ENCODE data around the gene THEM4. TPM values are rescaled to one million over a fixed set of nuclear protein-coding genes. Genes with fewer than 3 reads are reported as not detected.
A peak's percentile ranks its signal among the peaks of the same experiment; 100 is the strongest.

The THEM4 gene
- total and polyA plus RNA-seq, 2 experiments from 2014 or later, result 13.4 to 20.4 TPM

- TF ChIP-seq, protein P1, sequence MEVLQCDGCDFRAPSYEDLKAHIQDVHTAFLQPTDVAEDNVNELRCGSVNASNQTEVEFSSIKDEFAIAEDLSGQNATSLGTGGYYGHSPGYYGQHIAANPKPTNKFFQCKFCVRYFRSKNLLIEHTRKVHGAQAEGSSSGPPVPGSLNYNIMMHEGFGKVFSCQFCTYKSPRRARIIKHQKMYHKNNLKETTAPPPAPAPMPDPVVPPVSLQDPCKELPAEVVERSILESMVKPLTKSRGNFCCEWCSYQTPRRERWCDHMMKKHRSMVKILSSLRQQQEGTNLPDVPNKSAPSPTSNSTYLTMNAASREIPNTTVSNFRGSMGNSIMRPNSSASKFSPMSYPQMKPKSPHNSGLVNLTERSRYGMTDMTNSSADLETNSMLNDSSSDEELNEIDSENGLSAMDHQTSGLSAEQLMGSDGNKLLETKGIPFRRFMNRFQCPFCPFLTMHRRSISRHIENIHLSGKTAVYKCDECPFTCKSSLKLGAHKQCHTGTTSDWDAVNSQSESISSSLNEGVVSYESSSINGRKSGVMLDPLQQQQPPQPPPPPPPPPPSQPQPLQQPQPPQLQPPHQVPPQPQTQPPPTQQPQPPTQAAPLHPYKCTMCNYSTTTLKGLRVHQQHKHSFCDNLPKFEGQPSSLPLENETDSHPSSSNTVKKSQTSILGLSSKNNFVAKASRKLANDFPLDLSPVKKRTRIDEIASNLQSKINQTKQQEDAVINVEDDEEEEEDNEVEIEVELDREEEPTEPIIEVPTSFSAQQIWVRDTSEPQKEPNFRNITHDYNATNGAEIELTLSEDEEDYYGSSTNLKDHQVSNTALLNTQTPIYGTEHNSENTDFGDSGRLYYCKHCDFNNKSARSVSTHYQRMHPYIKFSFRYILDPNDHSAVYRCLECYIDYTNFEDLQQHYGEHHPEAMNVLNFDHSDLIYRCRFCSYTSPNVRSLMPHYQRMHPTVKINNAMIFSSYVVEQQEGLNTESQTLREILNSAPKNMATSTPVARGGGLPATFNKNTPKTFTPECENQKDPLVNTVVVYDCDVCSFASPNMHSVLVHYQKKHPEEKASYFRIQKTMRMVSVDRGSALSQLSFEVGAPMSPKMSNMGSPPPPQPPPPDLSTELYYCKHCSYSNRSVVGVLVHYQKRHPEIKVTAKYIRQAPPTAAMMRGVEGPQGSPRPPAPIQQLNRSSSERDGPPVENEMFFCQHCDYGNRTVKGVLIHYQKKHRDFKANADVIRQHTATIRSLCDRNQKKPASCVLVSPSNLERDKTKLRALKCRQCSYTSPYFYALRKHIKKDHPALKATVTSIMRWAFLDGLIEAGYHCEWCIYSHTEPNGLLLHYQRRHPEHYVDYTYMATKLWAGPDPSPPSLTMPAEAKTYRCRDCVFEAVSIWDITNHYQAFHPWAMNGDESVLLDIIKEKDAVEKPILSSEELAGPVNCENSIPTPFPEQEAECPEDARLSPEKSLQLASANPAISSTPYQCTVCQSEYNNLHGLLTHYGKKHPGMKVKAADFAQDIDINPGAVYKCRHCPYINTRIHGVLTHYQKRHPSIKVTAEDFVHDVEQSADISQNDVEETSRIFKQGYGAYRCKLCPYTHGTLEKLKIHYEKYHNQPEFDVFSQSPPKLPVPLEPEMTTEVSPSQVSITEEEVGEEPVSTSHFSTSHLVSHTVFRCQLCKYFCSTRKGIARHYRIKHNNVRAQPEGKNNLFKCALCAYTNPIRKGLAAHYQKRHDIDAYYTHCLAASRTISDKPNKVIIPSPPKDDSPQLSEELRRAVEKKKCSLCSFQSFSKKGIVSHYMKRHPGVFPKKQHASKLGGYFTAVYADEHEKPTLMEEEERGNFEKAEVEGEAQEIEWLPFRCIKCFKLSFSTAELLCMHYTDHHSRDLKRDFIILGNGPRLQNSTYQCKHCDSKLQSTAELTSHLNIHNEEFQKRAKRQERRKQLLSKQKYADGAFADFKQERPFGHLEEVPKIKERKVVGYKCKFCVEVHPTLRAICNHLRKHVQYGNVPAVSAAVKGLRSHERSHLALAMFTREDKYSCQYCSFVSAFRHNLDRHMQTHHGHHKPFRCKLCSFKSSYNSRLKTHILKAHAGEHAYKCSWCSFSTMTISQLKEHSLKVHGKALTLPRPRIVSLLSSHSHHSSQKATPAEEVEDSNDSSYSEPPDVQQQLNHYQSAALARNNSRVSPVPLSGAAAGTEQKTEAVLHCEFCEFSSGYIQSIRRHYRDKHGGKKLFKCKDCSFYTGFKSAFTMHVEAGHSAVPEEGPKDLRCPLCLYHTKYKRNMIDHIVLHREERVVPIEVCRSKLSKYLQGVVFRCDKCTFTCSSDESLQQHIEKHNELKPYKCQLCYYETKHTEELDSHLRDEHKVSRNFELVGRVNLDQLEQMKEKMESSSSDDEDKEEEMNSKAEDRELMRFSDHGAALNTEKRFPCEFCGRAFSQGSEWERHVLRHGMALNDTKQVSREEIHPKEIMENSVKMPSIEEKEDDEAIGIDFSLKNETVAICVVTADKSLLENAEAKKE (CRISPR knock-in tag; IDR thresholded peaks at IDR 0.05), result no peak
Observed at GRCh38 chr1:151947140-151947539, 37.8 kb upstream of the THEM4 start (continued).

GRCh38 chr1:151945725-151946722 lies 36.7 kb upstream of the THEM4 start:
- Mint-ChIP-seq H3K27ac (peak overlapping the region; percentile 61), H3K9me3 (no peaks in the 10 kb centered on the region; the same call in 2 of the 3 replicates), H3K4me3 (no peak overlapping the region), H3K36me3 (ENCODE audit: low read depth) (no peaks in the 10 kb centered on the region), H3K4me1 (peaks cover 9% of the 10 kb centered on the region), H3K27me3 (ENCODE audit: insufficient read depth, low read depth, poor library complexity) (peaks cover 7% of the 10 kb centered on the region)
- H3K4me2 ChIP-seq, result no peak overlapping the region
- peaks cover 3% of the 10 kb centered on the region; the same call in 1 of the 2 replicates for H3K4me1 ChIP-seq (ENCODE audit: insufficient read depth)
- H3K4me3 ChIP-seq, result no peak overlapping the region
- no peak overlapping the region for H2AFZ ChIP-seq
- H3K9me2 ChIP-seq (ENCODE audit: insufficient read depth), result peaks cover 8% of the 10 kb centered on the region
- no peaks in the 10 kb centered on the region for H4K20me1 ChIP-seq (replicated peaks; ENCODE audit: insufficient read depth)
- no peaks in the 10 kb centered on the region for H3K36me3 ChIP-seq (ENCODE audit: insufficient read depth)
- ATAC-seq, result peak; percentile 87
- no peaks in the 10 kb centered on the region for H3K27me3 ChIP-seq (ENCODE audit: insufficient read depth)
- H3F3A ChIP-seq (replicated peaks; ENCODE audit: low read depth), result no peaks in the 10 kb centered on the region
- peak; percentile 93 for DNase-seq (ENCODE audit: low spot score)
- H3K79me2 ChIP-seq (replicated peaks; ENCODE audit: insufficient read depth), result no peaks in the 10 kb centered on the region
- no peak overlapping the region for H3K27ac ChIP-seq (ENCODE audit: low read depth)
- TF ChIP-seq POLR2AphosphoS5 (IDR thresholded peaks at IDR 0.05; ENCODE audit: low read depth) (no peak), STAT1 (IDR thresholded peaks at IDR 0.05; ENCODE audit: unreplicated experiment) (no peak), ZNF331 (CRISPR knock-in tag; IDR thresholded peaks at IDR 0.05; ENCODE audit: low read depth) (no peak)
- TF ChIP-seq, protein P1 (CRISPR knock-in tag; IDR thresholded peaks at IDR 0.05), result no peak
- TF ChIP-seq, protein P2, sequence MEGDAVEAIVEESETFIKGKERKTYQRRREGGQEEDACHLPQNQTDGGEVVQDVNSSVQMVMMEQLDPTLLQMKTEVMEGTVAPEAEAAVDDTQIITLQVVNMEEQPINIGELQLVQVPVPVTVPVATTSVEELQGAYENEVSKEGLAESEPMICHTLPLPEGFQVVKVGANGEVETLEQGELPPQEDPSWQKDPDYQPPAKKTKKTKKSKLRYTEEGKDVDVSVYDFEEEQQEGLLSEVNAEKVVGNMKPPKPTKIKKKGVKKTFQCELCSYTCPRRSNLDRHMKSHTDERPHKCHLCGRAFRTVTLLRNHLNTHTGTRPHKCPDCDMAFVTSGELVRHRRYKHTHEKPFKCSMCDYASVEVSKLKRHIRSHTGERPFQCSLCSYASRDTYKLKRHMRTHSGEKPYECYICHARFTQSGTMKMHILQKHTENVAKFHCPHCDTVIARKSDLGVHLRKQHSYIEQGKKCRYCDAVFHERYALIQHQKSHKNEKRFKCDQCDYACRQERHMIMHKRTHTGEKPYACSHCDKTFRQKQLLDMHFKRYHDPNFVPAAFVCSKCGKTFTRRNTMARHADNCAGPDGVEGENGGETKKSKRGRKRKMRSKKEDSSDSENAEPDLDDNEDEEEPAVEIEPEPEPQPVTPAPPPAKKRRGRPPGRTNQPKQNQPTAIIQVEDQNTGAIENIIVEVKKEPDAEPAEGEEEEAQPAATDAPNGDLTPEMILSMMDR (conservative IDR thresholded peaks at IDR 0.05; ENCODE audit: low read depth in 2 of 2), result no peak
